Tongue (tissue), 2 donors: Measurements from ENCODE around the gene CD40LG. TPM values are rescaled to one million over a fixed set of nuclear protein-coding genes. Genes with fewer than 3 reads are reported as not detected.

Experiments
- DNase-seq: peaks from one replicate; pipeline ENCODE4 v3.0.0-alpha.2; 2015
- total RNA-seq: library from RNA; depleted of rRNA; stranded (reverse); fragments of >200 nt; gene quantifications from one replicate; pipeline ENCODE4 v1.2.3, GENCODE V29; 2014

Gene CD40LG
- not detected for total RNA-seq

DNA sequence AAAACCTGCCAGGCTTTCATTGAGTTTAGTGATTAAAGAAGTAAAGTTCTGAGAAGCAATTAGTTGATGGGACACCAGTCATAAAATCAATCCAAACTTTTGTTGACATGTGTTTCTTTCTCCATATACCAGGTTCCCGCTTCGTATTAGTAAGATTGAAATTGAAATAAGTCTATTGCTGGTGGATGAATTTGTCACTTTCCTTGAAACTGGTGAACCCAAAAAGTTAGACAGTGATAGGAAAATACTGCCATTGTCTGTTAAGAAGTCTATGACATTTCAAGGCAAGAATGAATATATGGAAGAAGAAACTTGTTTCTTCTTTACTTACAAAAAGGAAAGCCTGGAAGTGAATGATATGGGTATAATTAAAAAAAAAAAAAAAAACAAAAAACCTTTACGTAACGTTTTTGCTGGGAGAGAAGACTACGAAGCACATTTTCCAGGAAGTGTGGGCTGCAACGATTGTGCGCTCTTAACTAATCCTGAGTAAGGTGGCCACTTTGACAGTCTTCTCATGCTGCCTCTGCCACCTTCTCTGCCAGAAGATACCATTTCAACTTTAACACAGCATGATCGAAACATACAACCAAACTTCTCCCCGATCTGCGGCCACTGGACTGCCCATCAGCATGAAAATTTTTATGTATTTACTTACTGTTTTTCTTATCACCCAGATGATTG is at the start of gene CD40LG:
TSS of gene CD40LG (plus strand) at position 482 of the 684 bp plus-strand sequence. CDS start at position 573, 91 bp downstream.
- DNase-seq = no peak

DNA sequence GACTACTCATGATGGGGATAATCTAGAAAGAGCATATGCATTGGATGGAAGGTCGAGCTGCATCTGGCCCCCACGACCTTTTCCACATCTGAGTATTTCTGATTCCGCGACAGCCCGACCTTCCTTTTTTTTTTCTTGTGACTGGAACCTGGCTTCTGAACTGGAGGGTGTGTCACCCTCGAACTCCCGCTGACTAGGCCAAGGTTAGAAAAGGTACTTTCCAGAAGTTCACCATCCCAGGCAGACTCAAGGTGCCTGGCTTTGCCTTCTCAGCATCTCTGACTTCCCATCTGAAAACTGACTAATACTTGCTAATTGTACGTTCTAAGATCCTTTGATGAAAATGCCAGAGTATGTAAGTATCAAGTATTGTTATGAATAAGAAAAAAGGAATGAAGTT is 49.3 kb upstream of the CD40LG start:
- DNase-seq = no peak

DNA sequence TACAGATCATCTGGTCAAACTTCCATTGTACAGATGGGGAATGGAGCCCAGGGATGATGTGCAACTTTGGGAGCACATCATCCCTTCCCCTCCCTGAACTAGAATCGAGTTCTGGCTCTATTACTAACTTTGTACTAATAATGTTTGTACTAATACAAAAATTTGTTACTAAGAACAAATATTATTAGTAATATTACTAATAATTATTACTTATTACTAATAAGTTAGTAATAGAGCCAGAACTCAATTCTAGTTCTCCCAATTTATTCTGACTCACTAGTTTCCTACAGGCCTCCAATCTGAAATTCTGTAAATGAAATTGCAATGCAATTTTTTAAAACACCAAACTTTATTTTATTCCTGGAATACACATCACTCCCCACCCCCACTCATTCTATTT is 47.9 kb upstream of the CD40LG start:
- DNase-seq = no peak

DNA sequence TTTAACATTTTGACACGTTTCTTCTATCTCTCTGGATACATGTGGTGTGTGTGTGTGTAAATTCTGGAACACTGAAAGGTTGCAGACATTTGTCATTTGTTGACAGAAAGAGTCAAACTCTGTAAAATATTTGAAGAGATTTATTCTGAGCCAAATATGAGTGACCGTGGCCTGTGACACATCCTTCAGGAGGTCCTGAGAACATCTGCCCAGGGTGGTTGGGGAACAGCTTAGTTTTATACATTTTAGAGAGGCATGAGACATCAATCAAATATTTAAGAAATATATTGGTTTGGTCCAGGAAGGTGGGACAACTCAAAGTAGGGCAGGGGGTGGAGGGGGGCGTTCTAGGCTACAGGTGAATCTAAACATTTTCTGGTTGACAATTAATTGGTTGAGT is 40.7 kb upstream of the CD40LG start:
- no peak for DNase-seq

DNA sequence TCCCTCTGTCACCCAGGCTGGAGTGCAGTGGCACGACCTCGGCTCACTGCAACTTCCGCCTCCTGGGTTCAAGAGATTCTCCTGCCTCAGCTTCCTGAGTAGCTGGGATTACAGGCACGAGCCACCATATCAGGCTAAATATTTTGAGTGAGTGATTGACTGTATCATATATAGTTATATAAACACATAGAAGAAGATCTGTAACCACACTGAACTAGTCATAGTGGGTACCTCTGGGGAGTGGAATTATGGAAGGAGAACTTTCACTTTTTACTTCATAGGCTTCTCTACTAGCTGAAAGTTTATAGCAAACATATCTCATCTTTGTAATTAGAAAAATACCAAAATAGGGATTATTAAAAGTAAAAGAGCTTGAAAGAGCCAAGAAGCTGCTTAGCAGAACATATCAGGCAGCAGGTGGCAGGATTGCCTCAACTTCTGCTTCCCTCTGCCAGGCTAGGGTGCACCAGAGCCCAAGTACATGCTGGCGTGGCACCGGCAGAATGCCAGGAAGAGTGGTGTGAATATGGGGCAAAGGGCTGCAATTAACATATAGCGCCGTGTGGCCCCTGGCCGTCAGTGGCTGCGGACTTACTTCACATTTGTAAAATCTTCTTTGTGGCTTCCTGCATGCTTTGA is 39.5 kb upstream of the CD40LG start:
- DNase-seq = peak; percentile 0

DNA sequence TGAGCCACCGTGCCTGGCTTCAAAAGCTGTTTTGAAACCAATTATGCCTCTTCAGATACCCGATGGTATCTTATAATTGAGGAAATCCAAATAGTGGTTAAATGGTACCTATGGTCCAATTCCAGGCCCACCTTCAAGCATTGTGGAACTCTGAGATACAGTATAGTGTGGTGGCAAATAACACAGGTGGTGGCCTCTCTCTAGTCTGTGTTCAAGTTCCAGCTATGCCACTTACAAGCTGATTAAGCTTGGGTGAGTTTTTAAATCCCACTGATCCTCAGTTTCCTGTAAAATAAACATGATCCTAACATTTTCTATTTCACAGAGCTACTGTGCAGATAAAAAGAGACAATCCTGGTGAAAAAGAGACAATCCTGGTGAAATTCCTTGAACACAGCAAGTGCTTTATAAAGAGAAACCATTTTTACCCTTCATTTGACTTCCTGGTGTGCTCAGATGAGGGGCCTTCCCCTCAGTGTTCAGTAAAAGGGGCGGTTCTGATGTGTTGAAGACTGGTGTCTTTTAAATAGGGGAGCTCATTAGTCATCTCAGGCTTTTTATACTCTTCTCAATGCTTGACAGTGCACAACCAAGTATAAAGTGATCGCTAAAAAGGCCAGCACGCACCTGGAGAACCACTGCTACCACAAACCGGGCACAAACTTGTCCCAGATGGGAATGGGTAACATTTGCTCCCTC is 30.8 kb upstream of the CD40LG start:
- DNase-seq = no peak

DNA sequence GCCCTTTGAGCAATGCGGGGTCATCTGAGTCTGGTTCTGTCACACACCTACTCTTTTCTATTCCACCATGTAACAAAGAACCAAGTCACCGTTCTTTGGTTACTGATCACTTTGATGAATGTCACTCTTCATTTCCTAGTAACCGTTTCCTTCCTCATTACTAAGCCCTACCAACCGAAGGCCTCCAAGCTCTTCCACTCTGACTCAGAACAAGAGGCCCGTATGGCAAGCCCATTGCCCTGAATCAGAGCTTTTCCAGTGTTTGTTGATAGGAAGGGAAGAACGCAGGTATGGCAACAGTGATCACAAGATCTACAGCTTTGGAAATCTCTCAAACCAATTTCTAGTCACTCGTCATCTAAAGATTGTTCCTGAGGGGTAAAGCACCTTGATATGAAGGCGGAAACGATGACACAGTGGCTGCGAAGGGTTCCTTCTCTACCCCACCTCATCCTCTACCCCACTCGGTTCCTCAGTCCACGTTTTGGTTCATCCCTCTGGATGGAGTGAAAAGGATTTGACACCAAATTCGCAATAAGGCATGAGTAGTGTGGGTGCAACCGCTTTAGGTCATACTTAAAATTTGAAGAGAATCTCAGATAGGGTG is 28.0 kb upstream of the CD40LG start:
- no peak for DNase-seq

DNA sequence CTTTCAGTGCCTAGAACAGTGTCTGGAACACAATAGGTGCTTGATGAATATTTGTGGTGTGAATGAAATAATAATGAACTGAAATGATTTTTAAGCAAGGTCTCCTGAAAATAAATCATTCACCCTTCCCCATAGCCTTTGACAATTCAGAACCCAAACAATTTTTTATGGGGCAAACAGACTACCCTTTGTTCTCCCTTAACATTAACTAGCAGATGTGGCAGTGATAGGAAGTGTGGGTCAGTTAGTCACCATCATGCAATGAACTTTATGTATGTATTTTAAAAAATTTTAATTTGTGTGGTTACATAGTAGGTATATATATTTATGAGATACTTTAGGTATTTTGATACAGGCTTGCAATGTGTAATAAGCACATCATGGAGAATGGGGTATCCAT is 27.2 kb upstream of the CD40LG start:
- no peak for DNase-seq

DNA sequence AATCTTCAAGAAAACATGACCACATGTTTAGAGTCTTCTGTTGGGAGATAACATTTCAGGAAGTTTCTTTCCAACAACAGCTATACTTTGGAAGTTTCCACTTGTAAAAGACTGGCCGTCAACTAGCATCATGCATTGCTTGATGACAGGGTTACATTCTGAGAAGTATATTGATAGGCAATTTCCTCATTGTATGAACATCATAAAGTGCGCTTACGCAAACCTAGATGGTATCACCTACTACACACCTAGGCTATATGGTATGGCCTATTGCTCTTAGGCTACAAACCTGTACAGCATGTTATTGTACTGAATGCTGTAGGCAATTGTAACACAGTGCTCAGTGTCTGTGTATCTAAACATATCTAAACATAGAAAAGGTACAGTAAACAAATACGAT is 25.4 kb upstream of the CD40LG start:
- no peak for DNase-seq

DNA sequence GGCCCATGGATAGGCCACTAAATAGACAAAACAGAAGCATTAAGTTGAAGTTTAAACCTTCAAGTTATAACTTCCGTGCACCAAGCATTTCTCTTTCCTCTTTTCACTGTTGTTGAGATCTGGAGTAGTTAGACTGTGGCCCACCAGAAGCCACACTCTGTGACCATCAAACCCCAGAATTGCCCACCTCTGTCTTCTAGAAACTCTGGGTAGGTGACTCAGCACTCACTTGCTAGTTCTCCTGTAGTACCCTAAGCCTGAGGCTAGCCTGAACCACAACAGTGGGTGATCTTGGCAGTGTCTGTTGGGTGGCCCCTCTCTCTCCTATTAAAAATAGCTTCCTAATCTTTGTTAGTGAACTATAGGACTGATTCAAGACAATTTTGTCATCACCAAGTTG is 24.6 kb upstream of the CD40LG start:
- no peak for DNase-seq

DNA sequence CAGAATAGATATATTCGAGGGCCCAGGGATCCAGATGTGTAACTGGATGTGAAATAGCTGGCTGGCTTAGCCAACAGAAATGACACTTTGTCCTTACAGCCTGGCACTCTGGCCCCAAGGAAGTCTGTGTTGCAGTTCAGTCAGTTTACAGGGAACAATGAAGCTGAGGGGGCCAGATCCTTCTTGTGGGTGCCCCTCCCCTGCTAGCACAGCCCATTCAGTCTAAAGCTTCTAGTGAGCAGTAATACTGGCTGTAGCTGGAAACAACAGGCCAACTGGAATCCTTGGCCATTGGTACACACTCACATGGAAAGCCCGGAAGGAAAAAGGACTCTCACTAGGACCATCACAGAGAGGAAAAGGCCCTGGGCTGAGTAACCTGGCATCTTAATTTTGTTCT is 22.7 kb upstream of the CD40LG start:
- DNase-seq = no peak

DNA sequence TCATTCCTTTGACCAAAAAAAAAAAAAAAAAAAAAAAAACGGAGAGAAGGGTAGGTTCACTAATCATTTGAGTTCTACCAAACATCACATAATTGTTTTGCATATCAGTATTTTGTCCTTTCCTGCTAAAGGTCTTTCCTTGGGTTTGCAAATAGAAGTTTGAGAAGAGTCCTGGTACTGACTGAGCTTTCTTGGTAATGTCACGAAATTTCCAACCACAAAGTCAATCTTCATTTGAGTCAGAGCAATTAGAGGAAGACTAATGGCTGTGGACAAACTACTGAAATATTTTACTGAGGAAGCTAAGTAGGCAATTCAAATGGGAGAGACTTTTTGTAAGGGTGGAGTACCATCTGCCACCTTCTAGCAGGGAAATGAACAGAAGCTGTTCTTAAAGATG is 21.7 kb upstream of the CD40LG start:
- DNase-seq = no peak

DNA sequence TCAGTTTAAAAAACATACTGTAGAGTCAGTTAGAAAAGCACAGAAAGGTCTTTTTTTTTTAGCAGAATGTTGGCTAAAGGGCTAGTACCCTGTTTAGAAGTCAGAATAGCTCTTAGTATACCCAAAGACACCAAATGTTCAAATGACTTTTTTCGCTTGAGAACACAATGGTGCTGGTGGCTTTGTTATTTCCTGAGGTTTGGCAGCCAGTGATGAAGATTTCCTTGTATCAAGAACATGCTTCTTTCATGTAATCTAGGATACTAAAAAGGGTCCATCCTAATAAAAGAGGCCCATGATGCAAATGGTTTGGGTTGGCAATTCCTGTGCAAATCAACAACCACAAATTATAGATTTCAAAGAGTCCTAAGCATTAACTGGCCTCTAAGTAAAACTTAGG is 21.1 kb upstream of the CD40LG start:
- no peak for DNase-seq

DNA sequence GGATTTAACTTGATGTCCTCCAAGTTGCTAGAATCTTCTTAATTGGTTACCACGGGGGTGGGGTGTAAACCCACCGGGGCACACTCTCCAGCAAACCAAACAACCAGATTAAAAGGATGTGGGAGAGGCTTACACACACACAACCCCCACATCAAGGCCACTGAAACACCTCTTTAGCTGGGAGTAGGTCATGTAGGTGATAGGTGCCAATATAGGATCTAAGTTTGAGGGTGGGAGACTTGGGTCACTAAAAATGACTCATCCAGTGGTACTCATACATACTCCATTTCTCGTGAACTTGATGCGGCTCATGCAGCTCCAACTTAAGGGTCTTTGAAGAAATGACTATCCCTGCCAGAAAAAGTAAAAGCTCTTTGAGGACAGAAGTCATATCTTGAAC is 20.5 kb upstream of the CD40LG start:
- DNase-seq = no peak

DNA sequence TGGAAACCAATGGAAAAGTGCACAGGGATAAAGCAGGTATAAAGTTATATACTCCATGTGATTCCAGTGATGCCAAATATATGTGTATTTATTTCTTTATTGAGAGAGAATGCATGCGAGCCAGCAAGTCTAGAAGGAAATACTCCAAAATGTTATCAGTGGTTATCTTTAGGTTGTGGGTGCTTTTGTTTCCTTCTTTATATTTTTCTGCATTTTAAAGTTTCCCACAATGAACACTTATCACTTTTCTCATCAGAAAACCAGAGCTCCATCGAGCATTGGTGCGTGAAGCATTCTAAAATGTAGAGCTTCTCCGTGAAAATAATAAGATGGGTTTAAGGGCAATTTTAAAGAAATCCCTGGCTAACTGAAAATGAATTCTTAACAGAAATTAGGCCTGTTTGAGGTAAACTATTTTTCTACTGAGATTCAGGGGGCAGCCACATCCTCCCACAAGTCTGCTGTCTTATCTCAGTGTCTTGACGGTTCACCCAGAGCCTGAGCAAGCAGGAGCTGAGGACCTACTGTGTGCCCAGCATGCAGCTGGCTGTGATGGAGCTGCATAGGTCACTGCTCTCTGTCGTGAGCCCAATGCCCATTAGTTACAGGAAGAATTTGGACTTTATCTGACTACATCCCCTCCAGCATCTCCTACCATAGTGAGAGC is 18.7 kb upstream of the CD40LG start:
- DNase-seq = no peak

DNA sequence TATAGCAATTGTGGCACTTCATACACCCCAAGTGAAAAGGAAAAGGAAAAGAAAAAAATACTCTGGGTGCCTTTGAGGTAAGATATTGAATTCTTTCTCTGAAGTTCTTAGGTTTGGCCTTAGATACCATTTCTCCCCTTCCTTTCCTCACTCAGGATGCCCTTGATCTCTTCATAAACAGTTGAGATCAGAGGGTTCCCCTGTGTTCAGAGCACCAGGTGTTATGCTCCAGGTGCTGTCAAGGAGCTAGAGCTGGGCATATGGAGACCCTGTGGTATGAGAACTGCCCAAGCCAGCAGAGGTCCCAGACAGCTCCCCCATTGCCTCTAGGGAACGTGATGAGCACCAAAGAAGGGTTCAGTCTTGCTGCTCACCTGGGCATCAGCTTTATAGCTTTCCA is 17.1 kb upstream of the CD40LG start:
- no peak for DNase-seq

DNA sequence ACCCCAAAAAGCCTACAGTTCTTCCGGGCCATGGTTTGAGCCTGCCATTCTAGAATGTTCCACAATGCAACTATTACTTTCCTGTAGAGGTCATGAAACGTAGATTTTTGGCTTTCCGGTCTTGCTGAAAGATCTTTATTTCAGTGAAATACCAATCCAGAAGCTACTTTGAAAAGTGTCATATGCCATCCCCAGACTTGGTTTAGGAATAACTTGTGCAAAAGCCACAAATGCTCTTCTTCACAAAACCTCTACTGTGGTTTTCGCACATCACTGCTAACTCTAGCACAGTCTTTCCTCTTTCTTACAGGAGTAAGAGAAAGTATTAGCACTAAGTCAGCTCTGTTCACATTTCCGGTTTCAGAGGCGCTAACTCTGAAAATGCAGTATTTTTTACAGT is 12.7 kb upstream of the CD40LG start:
- no peak for DNase-seq

DNA sequence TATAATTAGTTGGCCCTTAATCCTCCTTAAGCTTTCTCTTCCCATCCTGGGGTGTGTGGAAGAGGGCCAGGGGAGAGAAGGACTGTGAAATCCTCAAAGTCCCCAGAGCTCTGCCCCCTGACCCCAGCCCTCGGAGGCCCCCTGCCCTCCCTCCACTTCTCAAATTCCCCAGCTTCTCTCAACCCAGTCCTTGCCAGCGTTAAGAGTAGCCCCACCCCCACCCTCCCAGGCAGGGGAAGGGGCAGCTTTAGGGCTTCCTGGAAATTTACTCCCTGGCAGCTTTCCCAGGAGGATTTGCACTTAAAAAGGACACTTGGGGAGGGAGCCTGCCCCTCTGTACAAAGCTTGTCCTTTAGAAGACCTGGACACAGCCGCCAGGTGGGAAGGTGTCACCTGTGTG is 11.8 kb upstream of the CD40LG start:
- DNase-seq = no peak

DNA sequence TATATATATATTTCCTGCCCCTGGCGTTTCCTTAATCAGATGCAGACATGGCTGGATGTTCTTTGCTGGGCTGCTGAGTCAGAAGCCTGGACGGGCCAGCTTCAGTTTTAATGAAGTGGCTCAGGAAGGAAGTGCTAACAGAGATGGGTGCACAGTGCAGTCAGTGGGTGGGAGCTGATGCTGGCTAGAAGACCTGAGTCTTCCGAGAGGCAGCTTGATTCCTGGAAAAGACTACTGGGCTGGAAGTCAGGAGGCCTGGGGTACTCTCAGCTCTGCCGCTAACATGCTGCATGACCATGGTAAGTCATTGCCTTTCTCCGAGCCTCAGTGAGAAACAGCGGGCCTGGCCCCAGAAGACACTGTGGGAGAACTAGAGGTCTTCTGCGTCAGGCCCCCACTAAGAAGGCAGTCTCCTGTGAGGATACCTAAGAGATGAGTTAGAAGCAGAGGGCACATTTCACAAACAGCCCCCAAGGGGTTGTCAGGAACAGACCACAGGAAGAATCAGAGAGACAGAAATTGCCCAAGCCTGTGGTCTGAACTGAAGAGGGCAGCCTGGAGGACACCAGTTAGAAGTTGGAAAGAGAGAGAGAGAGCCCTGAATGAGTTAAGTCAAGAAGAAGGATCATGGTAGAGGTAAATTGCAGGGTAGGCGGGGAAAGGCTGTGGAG is 8.3 kb upstream of the CD40LG start:
- DNase-seq = no peak

DNA sequence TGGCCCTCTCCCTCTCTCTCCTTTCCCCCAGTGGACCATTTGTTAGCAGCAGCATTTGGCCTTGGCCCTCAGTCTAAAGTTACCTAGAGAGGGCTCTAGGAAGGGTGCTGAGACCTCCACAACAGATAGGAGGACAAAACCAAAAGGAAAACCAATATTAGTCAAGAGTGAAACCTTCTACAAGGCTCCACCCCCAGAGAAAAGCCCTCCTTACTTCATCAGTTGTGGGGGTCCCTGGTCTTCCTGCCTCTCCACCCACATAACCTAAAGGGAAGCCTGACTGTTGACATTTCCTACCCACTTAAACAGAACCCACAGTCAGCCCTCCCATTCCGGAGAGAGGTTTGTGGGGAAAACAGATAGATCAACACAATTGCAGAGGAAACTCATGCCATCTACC is 4.7 kb upstream of the CD40LG start:
- DNase-seq = no peak

DNA sequence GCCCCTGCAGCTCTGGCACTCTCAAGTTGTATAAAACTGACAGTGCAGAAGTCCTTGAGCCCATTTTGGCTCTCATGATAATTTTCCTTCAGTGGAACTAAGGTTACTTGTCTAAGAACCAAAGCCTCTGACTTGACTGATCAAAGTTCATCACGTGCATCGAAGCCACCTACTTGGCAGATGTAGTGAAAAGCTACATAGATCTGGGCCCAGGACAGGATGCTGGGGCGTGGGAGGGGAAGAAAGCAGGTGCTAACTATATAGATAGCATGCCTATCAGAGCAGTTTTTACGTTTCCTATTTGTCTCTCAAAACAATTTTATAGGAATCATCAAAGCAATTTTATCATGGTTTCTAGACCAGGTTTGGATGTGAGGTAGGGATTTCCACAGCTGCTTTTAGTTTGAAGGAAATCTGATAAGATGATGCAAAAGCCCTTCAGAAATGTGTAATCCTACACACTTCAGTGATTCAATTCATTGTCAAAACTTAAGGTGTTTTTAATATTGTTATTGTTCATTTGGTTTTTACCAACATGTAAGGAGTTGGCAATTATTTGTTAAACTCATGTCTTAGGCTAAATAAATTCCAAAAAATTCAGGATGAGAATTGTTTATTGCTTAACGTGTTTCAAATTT is 1.2 kb upstream of the CD40LG start:
- DNase-seq = no peak

DNA sequence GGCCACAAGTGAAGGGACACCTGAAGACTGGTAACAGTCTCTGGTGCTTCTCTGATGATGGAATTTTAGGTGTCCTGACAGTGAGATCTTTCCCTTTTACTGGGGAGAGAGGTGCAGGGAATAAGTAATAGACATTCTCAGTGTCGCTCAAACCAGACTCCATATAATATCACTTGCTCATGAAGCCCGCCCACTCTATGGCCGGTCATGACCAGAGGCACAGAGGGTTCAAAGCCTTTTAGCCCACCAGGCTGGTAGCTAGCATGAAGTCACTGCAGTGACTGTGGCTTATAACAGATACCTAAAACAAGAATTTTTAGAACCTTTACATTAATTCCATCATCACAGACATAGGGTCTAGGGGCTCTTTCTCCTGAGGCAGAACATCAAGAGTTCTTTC is 2.9 kb downstream of the CD40LG start:
- no peak for DNase-seq
